ENCODE data around the gene POLR3A.
"Not testable (repeated sequence)": the region's sequence is repeated elsewhere in the genome, so short reads cannot be mapped to it uniquely, and the experiment has no call there.

Gene POLR3A

DNA sequence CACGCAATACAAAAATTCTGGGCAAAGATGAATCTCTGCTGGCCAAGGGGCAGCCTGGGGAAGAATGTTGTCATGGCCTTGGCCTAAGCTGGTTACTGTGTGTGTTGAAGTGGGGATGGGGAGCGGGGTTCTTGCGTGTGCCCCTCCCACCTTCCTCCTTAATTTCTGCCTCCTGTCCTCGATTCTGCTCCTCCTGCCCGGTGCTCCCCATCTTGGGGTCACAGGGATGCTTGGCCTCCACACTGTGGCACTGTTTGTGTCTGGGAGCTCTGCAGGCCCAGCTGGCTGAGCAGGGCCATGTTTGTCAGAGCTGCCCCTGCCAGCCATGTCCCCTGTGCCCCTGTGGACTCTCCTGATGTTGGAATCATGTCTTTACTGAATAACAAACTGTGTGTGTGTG is 41.4 kb upstream of the POLR3A start:
- DNase-seq (ENCODE audit: low read depth, low spot score): no peak
- TF ChIP-seq, protein P1, sequence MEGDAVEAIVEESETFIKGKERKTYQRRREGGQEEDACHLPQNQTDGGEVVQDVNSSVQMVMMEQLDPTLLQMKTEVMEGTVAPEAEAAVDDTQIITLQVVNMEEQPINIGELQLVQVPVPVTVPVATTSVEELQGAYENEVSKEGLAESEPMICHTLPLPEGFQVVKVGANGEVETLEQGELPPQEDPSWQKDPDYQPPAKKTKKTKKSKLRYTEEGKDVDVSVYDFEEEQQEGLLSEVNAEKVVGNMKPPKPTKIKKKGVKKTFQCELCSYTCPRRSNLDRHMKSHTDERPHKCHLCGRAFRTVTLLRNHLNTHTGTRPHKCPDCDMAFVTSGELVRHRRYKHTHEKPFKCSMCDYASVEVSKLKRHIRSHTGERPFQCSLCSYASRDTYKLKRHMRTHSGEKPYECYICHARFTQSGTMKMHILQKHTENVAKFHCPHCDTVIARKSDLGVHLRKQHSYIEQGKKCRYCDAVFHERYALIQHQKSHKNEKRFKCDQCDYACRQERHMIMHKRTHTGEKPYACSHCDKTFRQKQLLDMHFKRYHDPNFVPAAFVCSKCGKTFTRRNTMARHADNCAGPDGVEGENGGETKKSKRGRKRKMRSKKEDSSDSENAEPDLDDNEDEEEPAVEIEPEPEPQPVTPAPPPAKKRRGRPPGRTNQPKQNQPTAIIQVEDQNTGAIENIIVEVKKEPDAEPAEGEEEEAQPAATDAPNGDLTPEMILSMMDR (IDR thresholded peaks at IDR 0.05; ENCODE audit: low read depth, low read length): no peak
- in situ Hi-C loops (cut with HindIII; ENCODE audit: low sequenced_read_pairs): no loop called here
- H3K4me3 ChIP-seq (ENCODE audit: low read depth, low read length): no peak overlapping the region

DNA sequence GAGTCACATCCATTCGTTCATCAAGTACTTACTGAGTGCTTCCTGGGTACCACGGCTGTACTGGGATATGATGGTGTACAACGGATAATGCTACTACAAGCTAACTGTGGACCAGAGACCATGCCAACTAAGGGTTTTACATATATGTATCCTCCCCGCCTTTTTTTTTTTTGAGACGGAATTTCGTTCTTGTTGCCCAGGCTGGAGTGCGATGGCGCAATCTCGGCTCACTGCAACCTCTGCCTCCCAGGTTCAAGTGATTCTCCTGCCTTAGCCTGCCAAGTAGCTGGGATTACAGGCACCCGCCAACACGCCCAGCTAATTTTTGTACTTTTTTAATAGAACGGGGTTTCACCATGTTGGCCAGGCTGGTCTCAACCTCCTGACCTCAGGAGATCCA is 40.7 kb upstream of the POLR3A start:
- in situ Hi-C loops (cut with HindIII; ENCODE audit: low sequenced_read_pairs); DNase-seq (ENCODE audit: low read depth, low spot score); H3K4me3 ChIP-seq (ENCODE audit: low read depth, low read length): not testable (repeated sequence)

DNA sequence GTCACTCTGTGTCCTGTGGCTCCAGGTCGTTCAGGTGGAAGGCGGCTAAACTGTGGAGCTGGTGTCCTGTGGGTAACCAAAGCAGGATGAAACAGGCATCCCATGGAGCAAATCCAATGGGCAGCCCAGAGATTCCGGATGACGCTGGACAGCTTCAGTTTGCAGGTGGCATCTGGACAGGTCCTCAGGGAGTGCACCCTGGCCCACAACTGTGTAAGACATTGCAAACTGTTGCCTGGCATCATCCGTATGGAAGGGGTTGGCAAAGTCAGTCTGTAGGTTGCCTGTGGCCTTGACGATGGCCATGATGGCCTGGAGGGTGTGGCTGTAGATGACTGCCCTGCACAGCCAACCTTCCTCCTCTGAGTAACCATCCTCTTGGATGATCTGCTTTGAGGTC is 39.8 kb upstream of the POLR3A start:
- H3K4me3 ChIP-seq (ENCODE audit: low read depth, low read length): no peak overlapping the region
- no peak for DNase-seq (ENCODE audit: low read depth, low spot score)
- in situ Hi-C loops (cut with HindIII; ENCODE audit: low sequenced_read_pairs): no loop called here
- TF ChIP-seq, protein P1 (IDR thresholded peaks at IDR 0.05; ENCODE audit: low read depth, low read length): no peak

- TF ChIP-seq, protein P1 (IDR thresholded peaks at IDR 0.05; ENCODE audit: low read depth, low read length): no peak
- in situ Hi-C loops (cut with HindIII; ENCODE audit: low sequenced_read_pairs): no loop called here
- no peak overlapping the region for H3K4me3 ChIP-seq (ENCODE audit: low read depth, low read length)
- DNase-seq (ENCODE audit: low read depth, low spot score): no peak
Observed at GRCh38 chr10:78066728-78067430, 37.6 kb upstream of the POLR3A start.

DNA sequence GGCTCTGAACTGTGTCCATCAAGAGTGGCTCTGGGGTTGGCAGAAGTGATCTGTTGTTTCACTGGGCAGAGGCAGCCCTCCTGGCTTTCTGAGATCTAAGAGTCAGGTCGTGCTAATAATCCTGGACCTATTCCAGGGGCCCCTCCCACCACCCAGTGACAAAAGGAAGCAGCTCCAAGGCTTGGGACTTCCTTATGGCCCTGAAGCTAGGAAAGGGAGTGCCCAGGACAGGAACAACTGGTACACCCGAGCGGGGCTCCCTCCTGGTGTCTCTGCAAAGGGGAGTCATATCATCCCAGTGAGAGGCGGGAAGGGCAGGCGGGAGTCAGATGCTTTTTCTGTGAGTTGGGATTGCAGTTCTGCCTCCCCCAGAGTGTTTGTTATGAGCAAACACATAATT is 36.7 kb upstream of the POLR3A start:
- TF ChIP-seq, protein P1 (IDR thresholded peaks at IDR 0.05; ENCODE audit: low read depth, low read length): no peak
- in situ Hi-C loops (cut with HindIII; ENCODE audit: low sequenced_read_pairs): no loop called here
- no peak overlapping the region for H3K4me3 ChIP-seq (ENCODE audit: low read depth, low read length)
- no peak for DNase-seq (ENCODE audit: low read depth, low spot score)

DNA sequence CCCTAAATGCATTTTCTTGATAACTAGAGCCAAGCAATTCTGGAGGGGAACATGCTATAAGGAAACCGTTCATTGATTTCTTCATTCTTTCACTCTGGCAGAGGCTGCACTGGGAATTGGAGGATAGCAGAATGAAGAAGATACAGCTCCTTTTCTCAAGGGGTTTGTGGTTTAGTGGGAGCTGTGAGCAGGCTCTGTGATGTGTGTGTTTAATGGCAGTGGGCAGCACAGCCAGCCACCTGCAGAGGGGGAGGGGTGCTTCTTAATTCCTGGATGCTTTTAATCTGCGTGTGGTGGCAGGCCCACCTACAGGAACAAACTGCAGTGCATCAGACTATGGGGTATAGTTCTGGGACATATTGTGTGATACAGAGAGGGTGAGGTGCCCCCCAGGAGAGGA is 36.3 kb upstream of the POLR3A start:
- DNase-seq (ENCODE audit: low read depth, low spot score): no peak
- in situ Hi-C loops (cut with HindIII; ENCODE audit: low sequenced_read_pairs): no loop called here
- TF ChIP-seq, protein P1 (IDR thresholded peaks at IDR 0.05; ENCODE audit: low read depth, low read length): no peak
- H3K4me3 ChIP-seq (ENCODE audit: low read depth, low read length): no peak overlapping the region

DNA sequence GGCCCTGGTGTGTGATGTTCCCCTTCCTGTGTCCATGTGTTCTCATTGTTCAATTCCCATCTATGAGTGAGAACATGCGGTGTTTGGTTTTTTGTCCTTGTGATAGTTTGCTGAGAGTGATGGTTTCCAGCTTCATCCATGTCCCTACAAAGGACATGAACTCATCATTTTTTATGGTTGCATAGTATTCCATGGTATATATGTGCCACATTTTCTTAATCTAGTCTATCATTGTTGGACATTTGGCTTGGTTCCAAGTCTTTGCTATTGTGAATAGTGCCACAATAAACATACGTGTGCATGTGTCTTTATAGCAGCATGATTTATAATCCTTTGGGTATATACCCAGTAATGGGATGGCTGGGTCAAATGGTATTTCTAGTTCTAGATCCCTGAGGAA is 35.6 kb upstream of the POLR3A start:
- in situ Hi-C loops (cut with HindIII; ENCODE audit: low sequenced_read_pairs); H3K4me3 ChIP-seq (ENCODE audit: low read depth, low read length); DNase-seq (ENCODE audit: low read depth, low spot score): not testable (repeated sequence)

GRCh38 chr10:78063236-78063635 is 33.9 kb upstream of the POLR3A start:
- no peak overlapping the region for H3K4me3 ChIP-seq (ENCODE audit: low read depth, low read length)

More at GRCh38 chr10:78063236-78063635, 33.9 kb upstream of the POLR3A start:
- in situ Hi-C loops (cut with HindIII; ENCODE audit: low sequenced_read_pairs): no loop called here
- DNase-seq (ENCODE audit: low read depth, low spot score): no peak
- TF ChIP-seq, protein P1 (IDR thresholded peaks at IDR 0.05; ENCODE audit: low read depth, low read length): no peak

Measured in astrocyte of the spinal cord (primary cell).